Posterior vena cava (tissue), 2 donors: Measurements from ENCODE around the gene FPR1. TPM values are rescaled to one million over a fixed set of nuclear protein-coding genes. Genes with fewer than 3 reads are reported as not detected.
A peak's percentile ranks its signal among the peaks of the same experiment; 100 is the strongest.
"Not testable (repeated sequence)": the region's sequence is repeated elsewhere in the genome, so short reads cannot be mapped to it uniquely, and the experiment has no call there.

Experiments
- DNase-seq: peaks from one replicate; pipeline ENCODE4 v3.0.0-alpha.2; 2020; ENCODE audit warnings: low spot score
- intact Hi-C, 2 donors: fragments of 100-400 bp; cut with DNase I; formaldehyde crosslinking; loops; one replicate each; pipeline versions ENCODE4 v1.14.1 to v1.14.2; 2022 to 2023
- total RNA-seq, 2 donors: library from RNA; stranded (reverse); fragmentation: NEBNext Ultra II Directional; extraction: Animal tissue kit (Norgen Biotek cat#: 25700); gene quantifications; one replicate each; pipeline ENCODE4 v1.2.1, GENCODE V29; 2021
- donor health status: DM: yes; HTN: yes; CAD: no.
- donor health status: DM: yes; HTN: yes; CAD: no.

FPR1 gene
- total RNA-seq, 2 donors from 2014 or later: 24.0 to 38.3 TPM

- intact Hi-C loops: no loop called here
- no peak for DNase-seq
Observed at GRCh38 chr19:51781999-51782398, 30.3 kb upstream of the FPR1 start.

- intact Hi-C loops: no loop called here
Observed at GRCh38 chr19:51780270-51780669, 28.6 kb upstream of the FPR1 start.

GRCh38 chr19:51779703-51780102 is 28.0 kb upstream of the FPR1 start:
- intact Hi-C loops: loop anchor here in 1 of 2 donors (10.0 kb wide), 1 partner anchor 305 kb away; the partner anchor contains the start of gene CEACAM18
- no peak for DNase-seq

More at GRCh38 chr19:51780270-51780669, 28.6 kb upstream of the FPR1 start:
- DNase-seq: no peak

- intact Hi-C loops: loop anchor here in 1 of 2 donors (10.0 kb wide), 1 partner anchor 304 kb away; the partner anchor contains the start of gene CEACAM18
- DNase-seq: no peak
Observed at GRCh38 chr19:51779181-51779580, 27.5 kb upstream of the FPR1 start.

GRCh38 chr19:51777570-51778462 is 26.1 kb upstream of the FPR1 start:
- intact Hi-C loops: loop anchor here in 1 of 2 donors (10.0 kb wide), 1 partner anchor 303 kb away; the partner anchor contains the start of gene CEACAM18
- peak; percentile 86 for DNase-seq

- not testable (repeated sequence) for DNase-seq
- intact Hi-C loops: loop anchor here in 1 of 2 donors (10.0 kb wide), 1 partner anchor 302 kb away; the partner anchor contains the start of gene CEACAM18
Observed at GRCh38 chr19:51776561-51776960, 24.9 kb upstream of the FPR1 start.

- DNase-seq: no peak
- intact Hi-C loops: loop anchor here in 1 of 2 donors (10.0 kb wide), 1 partner anchor 298 kb away; the partner anchor contains the start of gene CEACAM18
Observed at GRCh38 chr19:51772977-51773376, 21.3 kb upstream of the FPR1 start.

- intact Hi-C loops: loop anchor here in 1 of 2 donors (10.0 kb wide), 1 partner anchor 297 kb away; the partner anchor contains the start of gene CEACAM18
- no peak for DNase-seq
Observed at GRCh38 chr19:51771376-51772130, 19.9 kb upstream of the FPR1 start.

- intact Hi-C loops: no loop called here
- DNase-seq: no peak
Observed at GRCh38 chr19:51766461-51766860, 14.8 kb upstream of the FPR1 start.

GRCh38 chr19:51765086-51765485 is 13.4 kb upstream of the FPR1 start:
- intact Hi-C loops: no loop called here
- DNase-seq: no peak

- intact Hi-C loops: no loop called here
- no peak for DNase-seq
Observed at GRCh38 chr19:51761696-51762095, 10.0 kb upstream of the FPR1 start.

- intact Hi-C loops: loop anchor here in 1 of 2 donors (1.0 kb wide), 1 partner anchor 45 kb away; no protein-coding TSS in a partner anchor
- no peak for DNase-seq
Observed at GRCh38 chr19:51760697-51761356, 9.1 kb upstream of the FPR1 start, which contains the start of gene FPR2. TSS of gene FPR2 (plus strand) at chr19:51761180. CDS start at chr19:51768659, 7,479 bp downstream.

- DNase-seq: no peak
- intact Hi-C loops: no loop called here
Observed at GRCh38 chr19:51755571-51755970, 3.9 kb upstream of the FPR1 start.

- intact Hi-C loops: no loop called here
- no peak for DNase-seq
Observed at GRCh38 chr19:51754770-51755169, 3.1 kb upstream of the FPR1 start.

- DNase-seq: no peak
- intact Hi-C loops: no loop called here
Observed at GRCh38 chr19:51754109-51754508, 2.4 kb upstream of the FPR1 start.

GRCh38 chr19:51750400-51751094 is 1.1 kb downstream of the FPR1 start:
- no peak for DNase-seq
- intact Hi-C loops: no loop called here

GRCh38 chr19:51749979-51750378 is 1.7 kb downstream of the FPR1 start:
- intact Hi-C loops: no loop called here

GRCh38 chr19:51746731-51747130 is 4.9 kb downstream of the FPR1 start:
- intact Hi-C loops: no loop called here
- DNase-seq: no peak

More at GRCh38 chr19:51749979-51750378, 1.7 kb downstream of the FPR1 start:
- no peak for DNase-seq
